Coronary artery (tissue), 2 donors: ENCODE data around the gene CTNNA2.
"Not testable (repeated sequence)": the region's sequence is repeated elsewhere in the genome, so short reads cannot be mapped to it uniquely, and the experiment has no call there.

ENCODE experiments used
- DNase-seq: peaks from one replicate; pipeline ENCODE4 v3.0.0-alpha.2; 2017; ENCODE audit warnings: low spot score
- H3K27ac ChIP-seq, 2 donors: fragments of 200-600 bp; sonication (generic); one replicate each; pipeline ENCODE4 v1.5.1; 2016 to 2019
- H3K4me3 ChIP-seq: fragments of 200-600 bp; sonication (generic); 2 replicates; pipeline ENCODE4 v1.5.1; 2016; ENCODE audit warnings: mild to moderate bottlenecking, moderate library complexity
- TF ChIP-seq, protein P1 (sequence below): fragments of 200-600 bp; sonication (generic); IDR thresholded peaks from one replicate; pipeline ENCODE4 v1.5.1; 2019; ENCODE audit warnings: antibody characterized with exemption

Gene CTNNA2

DNA sequence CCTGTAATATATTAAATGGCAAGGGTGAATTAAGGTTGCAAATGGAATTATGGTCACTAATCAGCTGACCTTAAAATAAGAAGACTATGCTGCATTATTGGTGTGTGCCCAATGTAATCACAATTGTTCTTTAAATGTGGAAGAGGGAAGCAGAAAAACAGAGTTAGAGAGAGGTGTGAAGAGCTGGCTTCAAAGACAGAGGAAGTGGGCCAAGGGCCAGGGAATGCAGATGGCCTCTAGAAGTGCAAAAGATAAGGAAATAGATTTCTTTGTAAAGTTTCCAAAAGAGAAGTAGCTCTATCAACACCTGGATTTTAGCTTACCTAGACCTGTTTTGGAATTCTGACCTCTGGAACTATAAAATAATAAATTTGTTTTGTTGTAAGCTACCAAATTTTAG is 515.7 kb downstream of the CTNNA2 start:
- TF ChIP-seq, protein P1, sequence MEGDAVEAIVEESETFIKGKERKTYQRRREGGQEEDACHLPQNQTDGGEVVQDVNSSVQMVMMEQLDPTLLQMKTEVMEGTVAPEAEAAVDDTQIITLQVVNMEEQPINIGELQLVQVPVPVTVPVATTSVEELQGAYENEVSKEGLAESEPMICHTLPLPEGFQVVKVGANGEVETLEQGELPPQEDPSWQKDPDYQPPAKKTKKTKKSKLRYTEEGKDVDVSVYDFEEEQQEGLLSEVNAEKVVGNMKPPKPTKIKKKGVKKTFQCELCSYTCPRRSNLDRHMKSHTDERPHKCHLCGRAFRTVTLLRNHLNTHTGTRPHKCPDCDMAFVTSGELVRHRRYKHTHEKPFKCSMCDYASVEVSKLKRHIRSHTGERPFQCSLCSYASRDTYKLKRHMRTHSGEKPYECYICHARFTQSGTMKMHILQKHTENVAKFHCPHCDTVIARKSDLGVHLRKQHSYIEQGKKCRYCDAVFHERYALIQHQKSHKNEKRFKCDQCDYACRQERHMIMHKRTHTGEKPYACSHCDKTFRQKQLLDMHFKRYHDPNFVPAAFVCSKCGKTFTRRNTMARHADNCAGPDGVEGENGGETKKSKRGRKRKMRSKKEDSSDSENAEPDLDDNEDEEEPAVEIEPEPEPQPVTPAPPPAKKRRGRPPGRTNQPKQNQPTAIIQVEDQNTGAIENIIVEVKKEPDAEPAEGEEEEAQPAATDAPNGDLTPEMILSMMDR, result no peak
- DNase-seq, result no peak

DNA sequence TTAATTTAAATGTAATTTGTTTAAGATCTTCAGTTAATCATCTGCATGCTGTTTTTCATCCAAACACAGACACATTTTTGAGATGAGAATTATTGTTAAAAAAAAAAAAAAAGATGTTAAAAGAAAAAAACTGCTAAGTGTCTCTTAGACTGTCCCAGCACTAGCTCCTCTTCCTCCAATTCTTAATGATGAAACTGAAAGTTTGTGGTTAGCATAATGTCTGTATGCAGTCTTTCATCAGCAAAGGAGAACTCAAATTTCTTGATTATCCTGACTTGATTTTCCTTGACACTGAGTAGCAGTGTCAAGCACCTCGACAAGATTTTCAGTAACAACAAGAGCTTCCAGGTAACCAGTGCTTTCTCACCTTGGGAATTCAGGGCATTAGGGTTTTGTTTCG is 517.3 kb downstream of the CTNNA2 start:
- no peak overlapping the region for H3K4me3 ChIP-seq
- no peak overlapping the region for H3K27ac ChIP-seq
- no peak for DNase-seq
- TF ChIP-seq, protein P1, result no peak

More for the DNA sequence above, 515.7 kb downstream of the CTNNA2 start:
- H3K4me3 ChIP-seq, result no peak overlapping the region
- H3K27ac ChIP-seq, result no peak overlapping the region

DNA sequence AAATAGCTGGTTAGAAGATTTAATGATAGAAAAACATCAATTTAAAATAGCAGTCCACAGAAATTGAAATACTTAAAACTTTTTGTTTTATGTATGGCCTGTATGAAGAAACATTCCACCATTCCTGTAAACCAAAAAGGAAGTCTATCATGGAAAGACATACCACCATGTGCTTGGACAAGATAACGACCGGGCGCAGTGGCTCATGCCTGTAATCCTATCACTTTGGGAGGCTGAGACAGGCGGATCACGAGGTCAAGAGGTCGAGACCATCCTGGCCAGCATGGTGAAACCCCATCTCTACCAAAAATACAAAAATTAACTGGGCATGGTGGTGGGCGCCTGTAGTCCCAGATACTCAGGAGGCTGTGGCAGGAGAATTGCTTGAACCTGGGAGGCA is 519.8 kb downstream of the CTNNA2 start:
- H3K27ac ChIP-seq, H3K4me3 ChIP-seq, DNase-seq: not testable (repeated sequence)

DNA sequence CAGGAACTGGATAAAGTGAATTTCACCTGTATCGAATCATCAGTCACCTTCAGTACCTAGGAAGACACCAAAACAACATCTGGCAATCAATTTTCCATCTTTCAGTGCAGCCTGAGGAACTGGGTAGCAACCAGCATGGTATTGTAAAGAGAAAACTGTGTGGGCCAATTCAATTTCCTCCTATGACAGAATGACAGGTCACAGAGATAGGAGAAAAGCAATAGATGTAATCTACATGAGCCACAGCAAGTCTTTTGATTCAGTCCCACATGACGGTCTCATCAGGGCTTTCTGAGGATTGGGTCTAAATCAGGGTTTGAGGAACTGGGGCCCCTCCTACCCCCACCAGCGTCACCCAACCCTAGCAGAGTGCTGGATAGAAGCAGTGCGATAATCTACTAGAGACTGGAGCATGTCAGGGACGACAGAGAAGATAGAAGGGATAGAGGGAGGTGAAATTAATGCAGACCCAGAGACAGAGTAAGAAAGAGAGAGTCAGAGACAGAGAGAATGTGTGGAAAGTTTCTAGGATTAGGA is 523.0 kb downstream of the CTNNA2 start:
- no peak overlapping the region for H3K4me3 ChIP-seq
- TF ChIP-seq, protein P1, result no peak
- DNase-seq, result no peak
- H3K27ac ChIP-seq, result no peak overlapping the region

DNA sequence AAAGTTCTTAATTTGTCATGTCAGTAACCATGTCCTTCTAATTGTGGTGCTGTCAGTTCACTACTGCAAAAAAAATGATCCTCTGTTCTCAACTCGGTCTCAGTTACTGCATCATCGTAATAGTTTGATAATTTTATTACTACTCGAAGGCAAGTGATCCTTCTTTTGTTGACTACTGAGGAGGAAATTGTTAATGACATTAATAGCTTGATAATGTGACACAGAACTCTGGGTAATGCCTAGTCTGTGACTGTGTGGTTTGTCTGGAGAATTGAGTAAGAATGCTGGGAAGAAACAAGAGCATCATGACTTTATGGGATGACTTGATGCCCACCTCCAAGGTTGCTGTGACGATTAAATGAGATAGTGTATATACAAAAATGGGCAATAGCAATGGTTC is 524.5 kb downstream of the CTNNA2 start:
- Histone ChIP-seq H3K27ac (no peak overlapping the region), H3K4me3 (no peak overlapping the region)
- no peak for DNase-seq
- TF ChIP-seq, protein P1, result no peak

DNA sequence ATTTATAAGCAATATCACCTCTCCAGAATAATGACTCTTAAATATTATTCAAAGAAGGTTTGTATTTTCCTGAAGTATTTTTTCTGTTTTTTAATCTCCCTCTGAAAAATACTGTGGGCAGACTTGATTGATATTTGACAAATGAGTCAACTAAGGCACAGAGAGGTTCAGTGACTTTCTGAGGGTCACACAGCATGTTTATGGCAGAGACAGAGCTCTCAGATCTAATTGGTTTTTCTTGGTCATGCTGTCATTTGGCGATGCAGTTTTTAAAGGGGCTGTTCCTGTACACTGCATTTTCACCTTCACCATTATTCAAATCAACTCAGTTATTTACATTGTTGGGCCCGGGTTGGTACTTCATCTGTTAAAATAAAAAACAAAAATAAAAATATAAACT is 527.4 kb downstream of the CTNNA2 start:
- H3K4me3 ChIP-seq, result no peak overlapping the region
- no peak overlapping the region for H3K27ac ChIP-seq
- TF ChIP-seq, protein P1, result no peak
- no peak for DNase-seq

DNA sequence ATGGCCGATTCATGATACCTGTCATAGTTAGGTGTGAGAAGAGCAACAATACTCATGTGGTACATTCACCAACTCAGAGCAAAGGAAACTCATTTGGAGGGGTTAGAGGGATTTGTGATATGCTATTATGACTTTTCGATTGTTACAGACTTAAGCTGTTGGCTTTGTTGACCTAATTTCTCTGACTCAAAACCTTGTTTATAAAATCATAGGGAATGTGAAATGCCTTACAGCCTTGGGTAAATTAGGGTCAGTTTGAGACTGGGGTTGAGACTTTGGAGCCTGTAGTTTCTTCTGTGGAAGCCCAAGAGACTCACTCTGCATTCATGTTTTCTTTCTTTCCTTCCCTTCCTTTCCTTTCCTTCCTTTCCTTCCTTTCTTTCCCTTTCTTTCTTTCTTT is 529.8 kb downstream of the CTNNA2 start:
- no peak overlapping the region for H3K4me3 ChIP-seq
- no peak for DNase-seq
- H3K27ac ChIP-seq, result no peak overlapping the region
- TF ChIP-seq, protein P1, result no peak

DNA sequence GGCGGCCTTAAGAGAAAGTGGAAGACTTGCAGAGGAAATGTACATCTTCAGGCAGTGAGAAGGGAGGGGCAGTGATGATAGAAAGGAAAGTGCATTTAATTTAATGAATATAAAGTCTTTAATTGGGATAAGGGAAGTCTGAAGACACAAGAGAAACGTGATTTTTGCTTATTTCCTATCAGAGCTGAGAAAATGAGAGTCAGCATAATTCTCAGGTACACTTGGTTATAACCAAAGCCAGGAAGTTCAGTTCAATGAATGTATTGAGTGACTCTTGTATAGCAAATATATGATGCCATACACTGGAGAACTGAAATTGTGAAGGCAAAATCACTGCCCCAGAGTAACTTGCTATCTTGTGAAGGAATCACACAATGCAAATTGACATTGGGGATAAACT is 535.4 kb downstream of the CTNNA2 start:
- no peak overlapping the region for H3K4me3 ChIP-seq
- no peak for DNase-seq
- TF ChIP-seq, protein P1, result no peak

More for the DNA sequence above, 535.4 kb downstream of the CTNNA2 start:
- H3K27ac ChIP-seq, result no peak overlapping the region
